Stimulated activated CD4-positive, alpha-beta T cell treated with anti-CD3 and anti-CD28 coated beads, Interleukin-4, amount 100 ng/mL, for 1 hour (primary cell): ENCODE data around the gene AIRE.
"Not testable (repeated sequence)": the region's sequence is repeated elsewhere in the genome, so short reads cannot be mapped to it uniquely, and the experiment has no call there.

Experiments
- DNase-seq: peaks from one replicate; pipeline ENCODE4 v3.0.0-alpha.2; 2020

Gene AIRE

GRCh38 chr21:44338971-44339910, 53.6 kb downstream of the AIRE start, which contains the start of gene CFAP410:
Gene CFAP410 (minus strand): TSS chr21:44339390. CDS start chr21:44339194, 196 bp downstream.
- peak; percentile 95 for DNase-seq

GRCh38 chr21:44341726-44342458, 56.2 kb downstream of the AIRE start:
- not testable (repeated sequence) for DNase-seq

GRCh38 chr21:44342981-44343380, 57.3 kb downstream of the AIRE start:
- DNase-seq: not testable (repeated sequence)

DNA sequence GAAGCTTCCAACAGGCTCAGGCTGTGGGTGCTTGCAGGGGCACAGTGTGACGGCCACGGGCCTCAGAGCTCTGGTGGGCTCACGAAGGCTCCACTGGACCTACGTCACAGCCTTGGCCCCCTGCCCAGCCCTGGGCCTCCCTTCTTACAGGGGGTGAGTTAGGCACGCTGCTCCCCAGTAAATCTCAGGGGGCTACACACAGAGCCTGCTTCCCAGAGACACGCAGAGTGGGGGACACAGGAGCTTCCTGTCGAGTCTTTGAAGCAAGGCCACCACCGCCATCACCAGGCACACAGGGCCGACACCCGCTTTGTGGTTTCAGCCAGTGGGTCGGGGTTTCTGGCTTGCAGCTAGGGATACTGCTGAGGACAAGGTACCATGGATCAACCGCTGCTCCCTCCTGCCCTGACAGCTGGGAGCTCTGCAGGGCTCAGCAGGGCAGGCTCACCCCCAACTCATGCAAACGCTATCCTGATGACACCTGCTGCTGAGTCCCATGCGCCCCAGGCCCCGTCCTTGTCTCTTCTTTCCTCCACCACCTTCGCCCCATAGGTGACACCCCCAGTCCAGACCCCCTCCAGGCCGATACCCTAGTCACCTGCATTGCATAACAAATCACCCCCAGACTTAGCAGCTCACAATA, 59.0 kb downstream of the AIRE start:
- no peak for DNase-seq

DNA sequence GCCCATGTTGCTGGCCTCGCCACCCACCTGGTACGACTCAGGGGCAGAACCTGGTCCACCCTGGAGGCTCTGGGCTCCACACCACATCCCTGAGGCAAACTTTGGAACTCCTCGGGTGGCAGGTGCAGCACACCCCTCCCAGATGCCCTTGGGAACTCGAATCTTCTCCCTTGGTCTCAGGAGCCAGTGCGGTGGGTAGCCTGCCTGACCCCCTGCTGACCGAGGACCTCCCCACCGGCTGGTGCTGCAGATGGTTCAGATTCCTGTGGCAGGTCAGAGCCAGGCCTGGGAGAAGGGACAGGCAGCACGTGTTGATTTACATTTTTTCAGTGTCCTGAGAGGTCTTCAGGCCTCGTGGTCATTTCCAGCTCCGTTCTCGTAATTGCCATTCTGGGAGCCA, 59.8 kb downstream of the AIRE start:
- DNase-seq: no peak

DNA sequence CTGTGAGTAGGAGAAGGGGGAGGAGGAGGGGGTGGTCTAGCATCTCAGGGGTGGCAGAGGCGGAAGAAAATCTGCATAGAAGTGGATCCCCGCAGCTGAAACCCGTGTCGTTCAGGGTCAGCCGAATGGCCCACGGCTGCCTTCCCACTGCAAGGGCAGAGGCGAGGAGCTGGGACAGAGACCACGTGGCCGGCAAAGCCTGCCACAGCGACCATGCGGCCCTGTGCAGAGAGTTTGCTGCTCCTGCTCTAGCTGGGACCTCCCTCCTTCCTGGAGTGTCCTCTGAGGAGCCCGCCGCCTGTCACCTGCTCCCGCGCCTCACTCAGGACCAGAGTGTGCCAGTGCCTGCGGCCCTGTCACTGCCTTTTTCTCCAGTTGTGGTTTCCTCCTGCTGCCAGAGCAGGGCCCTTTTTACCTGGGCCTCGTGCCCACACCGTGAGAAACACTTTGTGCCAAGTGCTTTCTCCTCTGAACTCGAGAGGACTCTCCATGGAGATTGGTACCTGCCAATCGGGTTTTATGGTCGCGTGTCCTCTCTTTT, 62.3 kb downstream of the AIRE start:
- no peak for DNase-seq
